HG03045 (cell line): ENCODE data around the gene ADCY4.

ENCODE experiments used
- ATAC-seq: cut with Tn5 transposase; IDR thresholded peaks from one replicate; pipeline ENCODE4 v1.9.1; 2021; ENCODE audit warnings: mild to moderate bottlenecking, moderate library complexity; ENCODE audit not compliant: unreplicated experiment

Gene ADCY4

DNA sequence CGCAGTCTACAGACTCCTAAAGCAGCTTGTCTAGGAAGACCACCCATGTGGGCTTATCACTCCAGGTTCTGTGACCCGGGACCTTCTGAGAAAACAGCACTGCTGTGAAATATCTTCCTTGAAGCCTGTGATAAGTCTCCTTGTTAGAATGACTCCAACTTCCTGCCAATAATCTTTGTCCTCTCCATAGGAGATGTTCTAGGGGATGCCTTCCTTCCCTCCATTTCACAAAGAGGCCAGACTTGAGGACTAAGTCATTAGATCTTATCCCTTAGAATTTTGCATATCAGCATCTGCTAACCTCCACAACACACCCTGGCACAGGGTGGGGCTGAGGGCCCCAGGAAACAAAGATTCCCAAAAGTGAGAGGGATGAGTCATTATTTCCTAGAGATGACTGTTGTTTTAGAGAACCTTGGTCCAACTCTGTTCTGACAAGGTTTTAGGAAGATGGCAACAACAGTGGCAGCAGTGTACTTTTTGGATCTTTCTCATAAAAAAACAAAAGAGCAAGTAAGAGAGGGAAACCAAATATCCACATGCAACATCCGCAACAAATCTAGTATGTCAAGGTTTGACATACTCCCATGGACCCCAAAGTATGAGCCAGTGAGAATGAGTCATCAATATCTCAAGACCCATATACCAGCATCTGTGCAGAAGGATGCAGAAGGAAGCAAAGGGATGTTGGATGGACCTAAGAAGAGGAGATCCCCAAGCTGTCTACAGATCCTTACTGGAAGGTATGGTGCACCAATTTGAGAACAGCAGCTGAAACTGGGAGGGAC, 17.5 kb downstream of the ADCY4 start:
- no peak for ATAC-seq

DNA sequence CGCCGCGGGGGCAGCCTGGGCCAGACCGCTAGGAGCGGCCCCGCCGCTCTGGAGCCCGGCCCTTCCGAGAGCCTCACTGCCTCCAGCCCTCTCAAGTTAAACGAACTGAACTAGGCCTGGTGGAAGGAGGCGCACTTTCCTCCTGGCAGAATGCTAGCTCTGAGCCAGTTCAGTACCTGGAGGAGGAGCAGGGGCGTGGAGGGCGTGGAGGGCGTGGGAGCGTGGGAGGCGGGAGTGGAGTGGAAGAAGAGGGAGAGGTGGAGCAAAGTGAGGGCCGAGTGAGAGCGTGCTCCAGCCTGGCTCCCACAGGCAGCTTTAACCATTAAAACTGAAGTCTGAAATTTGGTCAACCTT, 18.3 kb downstream of the ADCY4 start:
- no peak for ATAC-seq

DNA sequence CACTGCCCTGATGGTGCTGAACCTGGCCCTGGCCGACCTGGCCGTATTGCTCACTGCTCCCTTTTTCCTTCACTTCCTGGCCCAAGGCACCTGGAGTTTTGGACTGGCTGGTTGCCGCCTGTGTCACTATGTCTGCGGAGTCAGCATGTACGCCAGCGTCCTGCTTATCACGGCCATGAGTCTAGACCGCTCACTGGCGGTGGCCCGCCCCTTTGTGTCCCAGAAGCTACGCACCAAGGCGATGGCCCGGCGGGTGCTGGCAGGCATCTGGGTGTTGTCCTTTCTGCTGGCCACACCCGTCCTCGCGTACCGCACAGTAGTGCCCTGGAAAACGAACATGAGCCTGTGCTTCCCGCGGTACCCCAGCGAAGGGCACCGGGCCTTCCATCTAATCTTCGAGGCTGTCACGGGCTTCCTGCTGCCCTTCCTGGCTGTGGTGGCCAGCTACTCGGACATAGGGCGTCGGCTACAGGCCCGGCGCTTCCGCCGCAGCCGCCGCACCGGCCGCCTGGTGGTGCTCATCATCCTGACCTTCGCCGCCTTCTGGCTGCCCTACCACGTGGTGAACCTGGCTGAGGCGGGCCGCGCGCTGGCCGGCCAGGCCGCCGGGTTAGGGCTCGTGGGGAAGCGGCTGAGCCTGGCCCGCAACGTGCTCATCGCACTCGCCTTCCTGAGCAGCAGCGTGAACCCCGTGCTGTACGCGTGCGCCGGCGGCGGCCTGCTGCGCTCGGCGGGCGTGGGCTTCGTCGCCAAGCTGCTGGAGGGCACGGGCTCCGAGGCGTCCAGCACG, 18.9 kb downstream of the ADCY4 start:
- no peak for ATAC-seq

DNA sequence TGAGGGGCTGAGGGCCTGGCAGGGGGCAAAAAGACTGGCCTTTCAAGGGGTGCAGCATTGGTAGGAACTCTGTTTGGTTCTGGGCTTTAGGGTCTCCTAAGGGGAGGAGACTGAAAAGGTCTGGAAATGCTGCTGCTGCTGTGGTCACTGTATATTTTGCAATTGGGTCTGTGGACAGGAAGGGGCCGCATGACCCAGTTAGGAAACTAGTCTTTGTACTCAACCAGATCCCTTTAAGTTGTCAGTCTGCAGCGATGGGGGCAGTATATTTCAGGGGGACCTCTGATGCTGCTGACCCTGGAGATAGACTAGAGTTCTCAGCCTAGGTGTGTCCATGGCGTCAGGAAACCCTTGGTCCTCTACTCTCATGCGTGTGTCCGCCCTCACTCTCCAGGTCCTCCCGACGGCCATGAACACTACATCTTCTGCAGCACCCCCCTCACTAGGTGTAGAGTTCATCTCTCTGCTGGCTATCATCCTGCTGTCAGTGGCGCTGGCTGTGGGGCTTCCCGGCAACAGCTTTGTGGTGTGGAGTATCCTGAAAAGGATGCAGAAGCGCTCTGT, 19.5 kb downstream of the ADCY4 start:
- no peak for ATAC-seq

DNA sequence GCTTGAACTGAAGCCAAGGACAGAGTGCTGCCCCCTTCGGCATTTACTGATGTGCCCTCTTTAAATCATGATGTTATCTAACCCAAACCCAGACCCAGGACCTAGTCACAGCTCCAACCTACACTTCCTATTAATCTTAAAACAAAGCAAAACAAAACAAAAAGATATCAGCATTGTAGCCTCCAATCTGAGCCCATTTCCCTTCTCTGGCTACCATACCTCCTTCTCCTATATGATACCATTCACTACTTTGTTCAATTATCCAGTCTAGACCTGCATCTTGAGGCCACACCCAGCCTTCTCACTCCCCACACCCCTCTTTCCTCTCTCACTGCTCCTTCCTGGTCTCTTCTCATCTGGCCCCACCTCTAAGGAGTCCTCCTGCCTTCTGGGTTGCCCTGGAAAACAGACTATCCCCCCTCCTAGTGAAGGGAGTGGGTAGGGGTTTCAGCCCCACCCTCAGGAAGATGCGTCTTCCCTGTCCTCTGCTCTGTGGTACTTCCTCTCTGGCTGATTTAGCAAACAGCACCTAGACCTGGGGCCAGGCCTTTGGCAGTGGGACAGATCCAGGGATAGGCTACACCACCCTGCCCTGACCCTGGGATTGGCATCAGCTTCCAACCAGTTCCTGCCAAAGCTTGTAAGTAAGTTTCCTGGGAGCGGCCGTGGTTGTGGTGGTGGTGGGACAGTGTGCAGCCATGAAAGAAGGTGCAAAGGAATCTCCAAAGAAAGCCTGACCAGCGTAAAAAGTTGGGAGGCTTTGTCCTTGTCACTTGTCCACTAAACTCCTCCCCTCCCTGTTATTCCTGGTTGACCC, 20.3 kb downstream of the ADCY4 start:
- no peak for ATAC-seq

DNA sequence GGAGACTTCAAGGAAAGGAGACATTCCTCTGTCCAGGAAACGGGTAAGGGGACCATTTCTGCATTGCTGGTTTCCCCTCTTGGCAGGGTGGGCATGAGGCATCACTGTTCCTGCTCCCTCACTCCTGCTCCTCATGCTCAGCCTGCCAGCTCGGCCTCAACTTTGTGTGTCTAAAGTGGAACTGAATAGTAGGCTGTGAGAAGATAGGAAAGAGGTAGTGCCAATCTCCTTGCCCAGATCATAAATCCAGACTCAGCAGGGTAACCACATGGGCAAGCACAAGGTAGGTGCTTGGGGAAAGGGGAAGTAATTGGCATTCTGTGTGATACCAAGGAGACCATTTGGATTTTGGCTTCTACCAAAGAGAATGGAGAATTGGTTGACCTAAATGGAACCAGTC, 21.0 kb downstream of the ADCY4 start:
- no peak for ATAC-seq

DNA sequence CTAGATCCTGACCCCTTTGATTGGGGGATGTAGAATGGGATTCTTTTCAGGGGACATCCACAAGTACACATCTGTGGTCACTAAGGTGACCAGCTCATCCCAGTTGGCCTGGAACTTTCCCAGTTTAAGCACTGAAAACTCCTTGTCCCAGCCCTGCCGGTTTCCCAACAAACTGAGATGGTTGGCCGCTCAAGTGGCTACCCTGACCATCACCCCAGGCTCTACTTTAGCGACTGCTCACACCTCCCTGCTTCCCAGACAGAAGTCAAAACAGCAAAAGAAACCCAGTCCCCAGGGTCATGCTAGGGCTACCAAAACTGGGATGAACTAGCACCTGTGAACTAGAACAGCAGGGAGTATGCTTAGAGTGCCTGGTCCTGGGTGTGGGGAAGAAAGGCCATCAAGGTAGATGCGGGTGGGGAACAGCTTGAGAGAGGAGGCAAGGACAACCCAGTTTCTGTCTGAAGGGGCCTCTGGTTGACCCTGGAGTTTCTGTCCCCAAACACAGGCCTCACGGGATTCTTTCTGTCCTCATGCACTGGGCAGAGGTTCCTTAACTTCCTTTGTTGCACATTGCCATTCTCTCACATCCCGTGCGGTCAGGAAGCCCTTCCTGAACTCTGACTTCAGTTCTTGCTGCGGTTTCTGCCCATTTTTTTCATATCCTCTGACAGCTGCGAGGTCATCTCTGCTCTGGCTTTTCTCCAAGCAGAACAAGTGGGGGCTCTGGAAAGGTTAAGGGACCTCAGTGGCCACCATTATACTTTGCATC, 21.9 kb downstream of the ADCY4 start:
- no peak for ATAC-seq

DNA sequence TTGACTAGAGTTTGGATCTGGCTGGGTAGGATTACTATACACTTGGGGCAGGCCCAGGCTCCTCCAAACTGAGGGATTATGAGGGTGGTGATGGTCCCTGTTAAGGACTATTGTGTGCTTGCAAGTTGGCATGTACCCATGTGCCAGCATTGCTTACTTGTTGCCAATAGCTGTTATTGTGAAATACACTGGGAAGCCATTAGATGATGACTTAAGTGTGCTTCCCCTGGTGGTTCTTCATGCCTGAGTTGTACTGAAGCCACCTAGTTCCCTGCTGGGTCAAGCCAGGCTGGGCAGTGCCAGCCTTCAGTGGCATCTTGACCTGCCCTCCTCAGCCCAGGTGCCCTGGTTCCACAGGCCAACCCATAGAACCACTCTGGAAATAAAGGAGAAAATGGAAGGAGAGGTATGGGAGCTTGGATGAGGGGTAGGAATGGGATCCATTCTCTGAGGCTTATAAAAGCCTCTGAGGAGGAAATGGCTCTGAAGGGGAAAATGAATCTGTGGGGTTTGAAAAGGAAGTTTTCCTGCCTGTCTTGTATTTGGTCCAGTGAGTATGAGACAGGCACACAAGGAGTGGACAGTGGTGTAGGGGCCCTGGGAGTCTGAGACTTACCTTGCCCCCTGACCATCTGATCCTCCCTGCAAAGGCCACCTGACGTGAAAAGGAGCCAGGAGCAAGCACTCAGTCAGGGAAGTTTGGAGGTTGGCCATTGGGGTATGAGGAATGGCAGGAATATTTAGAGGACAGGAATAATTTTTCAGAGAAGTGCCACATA, 22.8 kb downstream of the ADCY4 start:
- ATAC-seq, result no peak

DNA sequence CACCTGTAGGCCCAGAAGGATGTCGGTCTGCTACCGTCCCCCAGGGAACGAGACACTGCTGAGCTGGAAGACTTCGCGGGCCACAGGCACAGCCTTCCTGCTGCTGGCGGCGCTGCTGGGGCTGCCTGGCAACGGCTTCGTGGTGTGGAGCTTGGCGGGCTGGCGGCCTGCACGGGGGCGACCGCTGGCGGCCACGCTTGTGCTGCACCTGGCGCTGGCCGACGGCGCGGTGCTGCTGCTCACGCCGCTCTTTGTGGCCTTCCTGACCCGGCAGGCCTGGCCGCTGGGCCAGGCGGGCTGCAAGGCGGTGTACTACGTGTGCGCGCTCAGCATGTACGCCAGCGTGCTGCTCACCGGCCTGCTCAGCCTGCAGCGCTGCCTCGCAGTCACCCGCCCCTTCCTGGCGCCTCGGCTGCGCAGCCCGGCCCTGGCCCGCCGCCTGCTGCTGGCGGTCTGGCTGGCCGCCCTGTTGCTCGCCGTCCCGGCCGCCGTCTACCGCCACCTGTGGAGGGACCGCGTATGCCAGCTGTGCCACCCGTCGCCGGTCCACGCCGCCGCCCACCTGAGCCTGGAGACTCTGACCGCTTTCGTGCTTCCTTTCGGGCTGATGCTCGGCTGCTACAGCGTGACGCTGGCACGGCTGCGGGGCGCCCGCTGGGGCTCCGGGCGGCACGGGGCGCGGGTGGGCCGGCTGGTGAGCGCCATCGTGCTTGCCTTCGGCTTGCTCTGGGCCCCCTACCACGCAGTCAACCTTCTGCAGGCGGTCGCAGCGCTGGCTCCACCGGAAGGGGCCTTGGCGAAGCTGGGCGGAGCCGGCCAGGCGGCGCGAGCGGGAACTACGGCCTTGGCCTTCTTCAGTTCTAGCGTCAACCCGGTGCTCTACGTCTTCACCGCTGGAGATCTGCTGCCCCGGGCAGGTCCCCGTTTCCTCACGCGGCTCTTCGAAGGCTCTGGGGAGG, 23.9 kb downstream of the ADCY4 start, which contains the start of gene LTB4R:
LTB4R (plus strand) TSS at position 857 of the 959 bp plus-strand sequence. CDS start 4,150 bp downstream, outside the sequence.
- peak; percentile 62 for ATAC-seq

DNA sequence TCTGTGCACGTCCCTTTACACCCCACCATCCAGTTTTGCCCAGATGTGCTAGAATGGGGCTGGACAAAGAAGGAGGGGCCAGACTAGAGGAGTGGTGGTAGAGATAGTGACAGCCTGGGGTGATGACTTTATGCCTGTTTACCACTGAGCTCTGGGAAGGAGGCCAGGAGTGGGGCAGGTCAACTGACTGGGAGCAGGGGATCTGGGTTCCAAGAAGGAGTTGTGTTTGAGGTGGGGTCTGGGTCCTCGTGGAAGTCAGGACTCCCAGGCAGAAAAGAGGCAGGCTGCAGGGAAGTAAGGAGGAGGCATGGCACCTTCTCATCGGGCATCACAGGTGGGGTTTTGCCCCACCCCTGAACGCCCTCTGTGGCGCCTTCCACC, 24.6 kb downstream of the ADCY4 start:
- ATAC-seq, result no peak

DNA sequence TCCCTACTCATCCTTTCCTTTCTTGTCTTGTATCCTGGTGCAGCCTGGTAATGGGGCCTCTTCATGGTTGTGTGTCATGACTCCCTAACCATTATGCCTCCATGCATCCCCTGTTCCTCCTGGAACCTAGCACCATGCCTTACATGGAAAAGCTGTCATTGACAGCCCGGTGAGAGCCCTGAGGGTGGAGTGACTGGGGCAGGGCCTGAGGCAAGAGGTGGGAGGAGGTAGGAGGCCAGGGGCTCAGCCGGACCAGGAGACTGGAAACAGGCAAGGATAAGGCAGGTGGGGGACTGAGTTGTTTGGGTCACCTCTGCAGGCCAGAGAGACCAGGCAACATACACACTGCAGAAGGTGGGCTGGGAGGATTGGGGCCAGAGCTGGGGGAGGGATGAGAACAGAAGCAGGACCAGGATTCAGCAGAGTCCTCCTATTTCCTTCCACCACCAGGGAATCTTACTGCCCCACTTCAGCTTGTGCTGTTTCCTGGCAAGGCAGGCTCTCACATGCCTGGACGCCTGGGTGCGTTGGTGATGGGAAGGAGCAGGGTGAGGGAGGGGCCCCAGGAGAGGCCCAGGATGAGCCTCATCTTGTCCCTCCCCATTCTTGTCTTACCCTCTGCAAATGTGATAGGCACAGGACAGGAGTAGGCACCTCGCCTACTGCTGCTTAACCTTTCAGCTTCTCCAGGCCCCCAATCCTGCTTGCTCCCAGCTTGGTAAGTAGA, 25.2 kb downstream of the ADCY4 start, which contains the start of gene LTB4R2:
LTB4R2 (plus strand) TSS at position 603 of the 727 bp plus-strand sequence. CDS start 525 bp downstream, outside the sequence.
- no peak for ATAC-seq

DNA sequence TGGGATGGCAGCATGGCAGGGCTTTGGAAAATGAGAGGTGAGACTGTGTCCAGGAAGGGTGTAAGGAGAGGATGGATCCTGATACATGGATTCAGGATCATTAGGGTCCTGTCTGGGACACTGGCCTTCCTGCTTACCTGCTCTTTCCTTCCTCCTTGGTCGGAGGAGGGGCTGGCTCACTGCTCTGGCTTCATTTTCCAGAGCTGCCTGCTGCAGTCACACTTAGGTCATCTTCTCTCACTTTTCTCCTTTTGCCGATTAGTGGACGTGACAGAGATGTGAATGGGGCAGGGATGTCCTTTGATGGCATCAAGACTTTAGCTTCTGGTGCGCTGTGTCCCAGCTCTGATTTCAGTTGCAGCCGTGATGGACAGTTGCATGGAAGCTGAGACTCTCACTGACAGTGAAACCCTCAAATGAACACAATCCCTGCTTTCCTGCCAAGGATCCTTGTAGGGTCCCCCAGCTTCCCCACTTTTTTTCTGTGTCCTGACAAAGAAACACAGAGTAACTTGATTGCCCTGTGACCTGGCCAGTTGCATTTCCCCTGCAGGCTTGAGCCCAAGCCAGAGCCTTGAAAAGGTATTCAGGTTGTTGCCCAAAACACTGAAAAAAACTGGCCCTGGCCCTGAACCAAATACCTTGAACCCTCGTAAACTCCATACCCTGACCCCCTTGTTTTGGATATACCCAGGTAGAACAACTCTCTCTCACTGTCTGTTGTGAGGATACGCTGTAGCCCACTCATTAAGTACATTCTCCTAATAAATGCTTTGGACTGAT, 26.3 kb downstream of the ADCY4 start:
- no peak for ATAC-seq

DNA sequence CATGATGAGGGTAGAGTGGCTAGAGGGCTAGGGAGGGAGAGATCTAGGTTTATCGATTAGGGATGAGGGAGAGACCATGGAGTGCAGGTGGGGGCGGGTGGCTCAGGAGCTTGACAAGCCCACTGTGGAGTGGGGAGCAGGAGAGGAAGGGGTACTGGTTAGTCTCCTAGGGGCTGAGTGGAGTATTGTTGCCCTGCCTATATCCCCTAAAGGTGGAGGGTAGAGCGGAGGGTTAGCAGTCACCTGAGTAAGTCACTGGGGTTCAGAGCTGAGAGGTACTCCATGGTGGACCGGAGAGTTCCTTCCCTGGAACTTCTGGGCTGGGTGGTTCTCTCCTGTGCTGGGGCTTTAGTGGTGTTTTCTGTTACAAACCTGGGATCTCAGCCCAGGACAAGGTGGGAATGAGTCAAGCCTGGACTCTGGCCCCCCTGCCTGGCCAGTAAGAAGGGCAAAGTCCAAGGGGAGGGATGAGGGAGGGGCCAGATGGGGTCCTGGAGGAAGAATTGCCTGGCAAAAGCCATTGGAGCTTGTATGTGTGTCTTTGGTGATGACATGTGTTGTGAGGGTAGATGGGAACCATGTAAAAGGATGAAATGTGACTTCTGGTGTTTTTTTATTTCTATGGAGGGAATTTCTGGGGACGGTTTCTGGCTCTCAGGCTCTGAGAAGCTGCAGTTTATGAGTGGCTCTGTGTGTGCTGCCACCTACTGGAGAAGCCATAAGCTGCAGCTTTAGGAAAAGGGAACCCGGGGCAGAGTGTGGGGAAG, 27.1 kb downstream of the ADCY4 start, which contains the start of gene CIDEB:
CIDEB (minus strand) TSS at position 403 of the 767 bp plus-strand sequence; CDS start at position 284, 119 bp downstream.
- no peak for ATAC-seq

DNA sequence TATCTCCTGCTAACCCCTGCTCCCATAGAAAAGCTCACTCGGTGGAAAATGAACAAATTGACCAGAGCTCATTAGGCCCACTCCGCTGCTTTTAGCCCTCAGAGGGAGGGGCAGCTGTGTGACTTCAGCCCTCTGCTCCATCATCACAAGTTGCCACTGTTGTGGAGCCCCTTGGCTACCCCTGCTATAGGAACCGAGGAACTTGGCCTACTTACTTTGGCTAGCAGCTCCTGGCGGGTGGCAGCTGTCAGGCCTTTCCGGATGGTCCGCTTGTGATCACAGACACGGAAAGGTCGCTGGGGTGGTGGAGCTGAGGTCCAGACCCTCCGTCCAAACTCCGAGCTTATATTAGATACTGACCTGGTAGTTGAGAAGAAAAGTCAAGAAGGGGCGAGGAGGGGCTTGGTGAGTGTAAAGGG, 27.7 kb downstream of the ADCY4 start:
- ATAC-seq, result no peak

DNA sequence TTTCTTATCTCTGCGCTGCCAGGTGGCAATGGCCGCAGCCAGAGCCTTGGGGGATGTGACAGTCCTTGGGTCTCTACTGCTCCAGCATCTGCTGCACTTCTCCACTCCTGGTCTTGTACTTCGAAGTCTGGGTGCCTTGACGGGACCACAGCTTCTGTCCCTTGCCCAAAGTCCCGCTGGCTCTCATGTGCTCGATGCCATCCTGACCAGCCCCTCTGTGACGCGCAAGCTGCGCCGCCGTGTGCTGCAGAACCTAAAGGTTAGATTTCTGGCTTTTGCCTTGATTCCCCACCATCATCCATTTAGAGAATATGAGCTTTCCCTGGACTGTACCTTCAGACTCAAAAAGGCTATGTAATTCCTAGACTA, 30.9 kb downstream of the ADCY4 start:
- no peak for ATAC-seq
